ENCODE results near the gene SCAANT1. TPM values are rescaled to one million over a fixed set of nuclear protein-coding genes. Genes with fewer than 3 reads are reported as not detected.

The SCAANT1 gene
- total and polyA plus RNA-seq, 3 donors from 2014 or later = 4.4 TPM; not detected in 2

GRCh38 chr3:63909431-63909830, 2.8 kb downstream of the SCAANT1 start:
- WGBS, 2 donors = 77% methylated on average over 2 of the region's 2 CpGs
- intact Hi-C loops (cut with DNase I; ENCODE audit: low total_unique reads) = no loop called here

GRCh38 chr3:63908776-63909175, 3.4 kb downstream of the SCAANT1 start:
- DNase-seq = no peak
- TF ChIP-seq POLR2A (IDR thresholded peaks at IDR 0.05) (no peak), CTCF (IDR thresholded peaks at IDR 0.05) (no peak)
- Histone ChIP-seq H3K27me3 (no peaks in the 10 kb centered on the region), H3K4me3 (no peak overlapping the region), H3K36me3 (ENCODE audit: low read depth, missing control alignments) (no peaks in the 10 kb centered on the region), H3K9me3 (no peaks in the 10 kb centered on the region), H3K27ac (no peak overlapping the region), H3K4me1 (peaks cover 15% of the 10 kb centered on the region)
- WGBS, 2 donors = 31 to 68% methylated on average over 1 of the region's 1 CpG
- intact Hi-C loops (cut with DNase I; ENCODE audit: low total_unique reads) = no loop called here

More at GRCh38 chr3:63909431-63909830, 2.8 kb downstream of the SCAANT1 start:
- H3K4me3 ChIP-seq = no peak overlapping the region
- no peak for DNase-seq
- TF ChIP-seq CTCF (IDR thresholded peaks at IDR 0.05) (no peak), POLR2A (IDR thresholded peaks at IDR 0.05) (no peak)
- no peaks in the 10 kb centered on the region for H3K9me3 ChIP-seq
- H3K27me3 ChIP-seq = no peaks in the 10 kb centered on the region
- H3K36me3 ChIP-seq (ENCODE audit: low read depth, missing control alignments) = no peaks in the 10 kb centered on the region
- H3K4me1 ChIP-seq = peaks cover 18% of the 10 kb centered on the region
- H3K27ac ChIP-seq = no peak overlapping the region

- Histone ChIP-seq H3K9me3 (no peaks in the 10 kb centered on the region), H3K4me1 (peaks cover 10% of the 10 kb centered on the region), H3K36me3 (ENCODE audit: low read depth, missing control alignments) (no peaks in the 10 kb centered on the region), H3K27me3 (no peaks in the 10 kb centered on the region), H3K4me3 (no peak overlapping the region), H3K27ac (no peak overlapping the region)
- intact Hi-C loops (cut with DNase I; ENCODE audit: low total_unique reads) = no loop called here
- whole genome bisulfite sequencing, 2 donors = 32 to 50% methylated on average over 2 of the region's 2 CpGs
- no peak for DNase-seq
- TF ChIP-seq POLR2A (IDR thresholded peaks at IDR 0.05) = no peak
- TF ChIP-seq CTCF (IDR thresholded peaks at IDR 0.05) = peak in 2 of 3 experiments; percentile 2 to 18
Measured at GRCh38 chr3:63908081-63908736, 4.0 kb downstream of the SCAANT1 start.

GRCh38 chr3:63905731-63906620, 6.2 kb downstream of the SCAANT1 start:
- TF ChIP-seq POLR2A (IDR thresholded peaks at IDR 0.05) (no peak), CTCF (IDR thresholded peaks at IDR 0.05) (no peak)
- Histone ChIP-seq H3K27me3 (no peaks in the 10 kb centered on the region), H3K36me3 (ENCODE audit: low read depth, missing control alignments) (no peaks in the 10 kb centered on the region), H3K27ac (no peak overlapping the region), H3K9me3 (no peaks in the 10 kb centered on the region), H3K4me1 (peaks cover 6% of the 10 kb centered on the region), H3K4me3 (no peak overlapping the region)
- 88% methylated on average over 4 of the region's 4 CpGs for WGBS, 2 donors
- no peak for DNase-seq
- intact Hi-C loops (cut with DNase I; ENCODE audit: low total_unique reads) = no loop called here
